ENCODE results near the gene MBD3L3.
A peak's percentile ranks its signal among the peaks of the same experiment; 100 is the strongest.
"Not testable (repeated sequence)": the region's sequence is repeated elsewhere in the genome, so short reads cannot be mapped to it uniquely, and the experiment has no call there.

The MBD3L3 gene

DNA sequence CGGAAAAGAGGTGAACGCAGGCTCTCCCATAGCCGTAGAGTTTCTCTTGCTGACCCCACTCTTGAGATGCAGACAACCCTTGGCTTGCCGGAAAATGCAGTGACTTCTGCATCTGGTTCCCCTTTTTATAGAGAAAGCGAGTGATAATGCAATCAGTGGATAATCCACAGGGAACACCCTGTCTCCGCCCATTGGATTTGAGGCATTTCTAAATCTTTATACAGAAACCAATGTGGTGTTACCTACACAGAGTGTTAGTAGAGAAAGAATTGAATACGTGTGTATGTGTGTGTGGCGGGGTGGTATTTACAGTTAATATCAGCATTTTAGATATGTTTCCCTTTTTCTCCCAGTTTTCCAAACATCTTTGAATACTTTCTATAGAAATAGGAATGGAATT, at the start of gene MBD3L3:
MBD3L3 (minus strand) TSS at position 101 of the 400 bp plus-strand sequence; CDS start at position 30, 71 bp downstream.
- DNase-seq (ENCODE audit: low read depth in 1 of 2, low spot score in 1 of 2), result not testable (repeated sequence)

DNA sequence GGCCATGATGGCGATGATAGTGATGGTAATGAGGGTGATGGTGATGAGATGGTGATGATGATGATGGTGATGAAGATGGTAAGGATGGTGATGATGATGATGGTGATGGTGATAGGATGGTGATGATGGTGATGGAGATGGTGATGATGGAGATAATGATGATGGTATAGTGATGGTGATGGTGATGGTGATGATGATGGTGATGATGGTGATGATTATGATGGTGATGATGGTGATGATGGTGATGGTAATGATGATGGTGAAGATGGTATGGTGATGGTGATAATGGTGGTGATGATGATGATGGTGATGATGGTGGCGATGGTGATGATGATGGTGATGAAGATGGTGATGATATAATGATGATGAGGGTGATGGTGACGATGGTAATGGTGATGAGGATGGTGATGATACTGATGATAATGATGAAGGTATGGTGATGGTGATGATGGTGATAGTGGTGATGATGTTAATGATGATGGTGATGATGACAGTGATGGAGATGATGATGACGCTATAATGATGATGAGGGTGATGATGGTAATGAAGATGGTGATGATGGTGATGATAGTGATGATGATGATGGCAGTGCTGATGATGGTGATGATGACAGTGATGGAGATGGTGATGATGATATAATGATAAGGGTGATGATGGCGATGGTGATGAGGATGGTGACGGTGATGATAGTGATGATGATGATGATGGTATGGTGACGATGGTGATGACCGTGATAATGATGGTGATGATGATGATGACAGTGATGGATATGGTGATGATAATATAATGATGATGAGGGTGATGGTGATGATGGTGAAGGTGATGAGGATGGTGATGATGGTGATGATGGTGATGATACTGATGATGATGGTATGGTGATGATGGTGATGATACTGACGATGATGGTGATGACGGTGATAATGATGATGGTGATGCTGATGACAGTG, 48.5 kb upstream of the MBD3L3 start:
- no peak for DNase-seq (ENCODE audit: low read depth in 1 of 2, low spot score in 1 of 2)

DNA sequence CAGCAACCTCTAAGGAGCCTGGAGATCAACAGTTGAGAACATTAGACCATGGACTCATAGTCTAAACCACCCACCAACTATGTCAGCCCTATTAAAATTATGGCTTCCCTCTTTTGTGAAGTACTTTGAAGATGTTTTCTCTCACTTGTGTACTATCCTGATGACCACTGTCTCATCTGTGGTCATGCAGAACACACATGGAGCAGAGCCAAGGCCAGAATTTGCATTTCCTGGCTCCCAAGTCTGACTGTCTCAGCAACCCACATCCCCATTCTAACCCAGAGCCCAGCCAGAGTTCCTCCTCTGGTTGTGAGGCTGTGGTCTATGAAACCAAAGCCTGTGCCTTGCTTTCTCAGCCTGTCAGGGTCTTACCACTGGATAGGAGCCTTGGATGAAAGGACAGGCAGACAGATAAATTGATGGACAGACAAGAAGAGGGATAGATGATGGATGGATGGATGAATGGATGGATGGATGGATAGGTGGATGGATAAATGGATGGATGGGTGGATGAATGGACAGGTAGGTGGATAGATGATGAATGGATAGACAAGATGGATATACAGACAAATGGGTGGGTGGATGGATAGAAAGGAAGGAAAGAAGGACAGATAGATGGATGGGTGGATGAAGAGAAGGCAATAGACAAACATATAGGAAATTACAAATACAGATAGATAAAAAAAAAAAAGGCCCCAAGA, 46.4 kb upstream of the MBD3L3 start:
- no peak for DNase-seq (ENCODE audit: low read depth in 1 of 2, low spot score in 1 of 2)

DNA sequence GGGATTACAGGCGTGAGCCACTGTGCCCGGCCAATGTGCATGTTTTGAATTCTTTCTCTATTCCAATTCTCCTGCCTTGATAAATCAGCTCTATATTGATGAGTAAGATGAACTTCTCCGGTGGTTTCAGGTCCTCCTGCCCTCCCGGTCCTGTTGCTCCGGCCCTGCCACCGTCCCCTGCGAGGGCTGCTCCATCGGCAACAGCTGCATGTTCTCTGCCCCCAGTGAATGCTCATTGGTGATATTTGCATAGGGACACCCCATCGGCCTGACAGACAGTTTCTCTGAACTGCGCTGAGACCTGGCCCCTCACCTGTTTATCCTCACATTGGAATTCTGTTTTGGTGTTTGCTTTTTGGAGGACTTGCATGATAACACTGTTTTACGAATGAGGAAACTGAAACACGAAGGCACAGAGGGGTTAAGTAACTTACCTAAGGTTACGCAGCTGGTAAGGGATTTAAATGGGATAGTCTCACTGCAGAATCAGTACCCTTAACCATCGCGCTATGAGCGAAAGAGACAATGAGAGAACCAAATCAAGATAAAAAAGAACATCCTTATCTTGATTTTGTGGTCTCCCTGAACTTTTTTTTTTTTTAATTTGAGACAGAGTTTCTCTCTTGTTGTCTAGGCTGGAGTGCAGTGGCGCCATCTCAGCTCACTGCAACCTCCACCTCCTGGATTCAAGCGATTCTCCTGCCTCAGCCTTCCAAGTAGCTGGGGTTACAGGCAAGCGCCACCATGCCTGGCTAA, 43.2 kb upstream of the MBD3L3 start:
- DNase-seq (ENCODE audit: low read depth in 1 of 2, low spot score in 1 of 2), result no peak

DNA sequence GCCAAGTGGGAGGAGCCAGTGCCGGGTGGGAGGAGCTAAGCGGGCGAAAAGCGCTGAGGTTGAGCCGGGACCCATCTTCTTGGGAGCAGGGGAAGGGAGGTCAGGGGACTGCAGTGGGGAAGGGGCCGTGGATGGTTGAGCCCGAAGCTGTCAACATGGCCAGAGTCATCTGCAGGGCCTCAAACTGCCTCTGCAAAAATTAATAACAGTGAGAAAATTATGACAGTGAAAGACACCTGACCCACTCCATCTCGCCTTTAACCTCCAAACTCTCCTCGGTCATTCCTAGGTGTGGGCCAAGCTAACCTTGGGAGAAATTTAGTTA, 41.1 kb upstream of the MBD3L3 start:
- no peak for DNase-seq (ENCODE audit: low read depth in 1 of 2, low spot score in 1 of 2)

DNA sequence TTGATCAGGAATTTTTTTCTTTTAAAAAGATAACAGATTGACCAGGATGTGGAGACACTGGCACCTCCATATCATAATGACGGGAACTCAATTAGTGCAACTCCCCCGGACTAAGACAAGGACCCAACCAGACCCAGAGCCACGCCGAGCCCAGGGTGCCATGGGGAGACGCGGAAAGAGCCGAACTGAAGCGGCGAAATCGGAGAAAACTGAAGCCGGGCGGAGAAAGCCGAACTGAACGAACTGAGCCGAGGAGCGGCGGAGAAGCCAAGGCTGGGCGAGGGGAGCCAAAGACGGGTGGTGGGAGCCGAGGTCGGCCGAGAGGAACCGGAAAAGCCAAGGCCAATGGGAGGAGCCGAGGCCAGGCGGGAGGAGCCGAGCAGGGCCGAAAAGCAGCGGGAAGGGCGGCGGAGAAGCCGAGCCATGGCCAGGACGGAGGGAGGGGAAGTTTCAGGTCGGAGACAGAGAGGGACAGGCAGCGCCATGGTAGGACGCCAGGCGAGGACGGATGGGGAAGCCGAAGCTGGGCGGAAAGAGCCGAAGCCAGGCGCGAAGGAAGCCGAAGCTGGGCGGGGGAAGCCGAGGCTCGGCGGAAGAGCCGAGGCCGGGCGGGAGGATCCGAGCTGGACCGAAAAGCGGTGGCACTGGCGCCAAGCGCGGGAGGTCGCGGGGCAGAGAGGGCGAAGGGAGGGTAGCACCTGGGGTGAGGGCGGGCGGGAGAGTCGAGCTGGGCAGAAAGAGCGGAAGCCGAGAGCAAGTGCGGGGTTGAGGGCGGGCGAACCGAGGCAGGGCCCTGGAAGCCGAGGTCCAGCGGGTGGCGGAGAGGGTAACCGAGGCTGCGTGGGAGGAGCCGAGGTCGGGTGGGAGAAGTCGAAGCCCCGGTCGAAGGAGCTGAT, 40.5 kb upstream of the MBD3L3 start:
- DNase-seq (ENCODE audit: low read depth in 1 of 2, low spot score in 1 of 2), result peak; percentile 79 to 88

DNA sequence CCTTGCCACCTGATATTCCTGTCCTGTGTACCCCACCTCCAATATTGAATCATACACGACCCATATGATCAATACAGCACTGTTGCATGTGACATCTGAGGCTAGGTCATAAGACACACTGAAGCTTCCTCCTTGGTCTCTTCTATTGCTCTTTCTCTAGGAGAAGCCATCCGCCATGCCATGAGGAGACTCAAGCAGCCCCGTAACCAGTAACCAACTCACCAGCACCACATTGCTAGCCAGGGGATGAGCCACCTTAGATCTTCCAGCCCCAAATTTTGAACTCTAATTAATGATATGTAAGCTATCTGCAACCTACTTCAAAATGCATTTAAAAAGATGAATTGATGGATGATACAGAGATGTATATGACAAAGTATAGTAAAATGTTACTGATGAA, 39.6 kb upstream of the MBD3L3 start:
- DNase-seq (ENCODE audit: low read depth in 1 of 2, low spot score in 1 of 2), result no peak

DNA sequence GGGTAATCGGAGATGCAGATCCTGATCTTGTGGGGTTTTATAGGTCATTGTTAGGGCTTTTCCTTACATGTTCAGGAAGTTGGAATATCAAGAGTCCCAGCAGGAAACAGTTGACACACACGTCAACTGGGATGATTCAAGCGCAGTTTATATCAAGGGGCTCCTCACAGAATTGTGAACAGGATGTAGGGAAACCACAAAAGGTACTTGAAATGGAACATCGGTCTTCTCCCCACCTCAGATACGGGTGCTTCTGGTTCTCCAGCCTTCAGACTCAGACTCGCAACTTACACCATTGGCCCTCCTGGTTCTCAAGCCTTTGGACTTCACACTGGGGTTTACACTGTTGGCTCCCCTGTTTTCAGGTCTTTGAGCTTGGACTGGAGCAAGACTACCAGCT, 30.5 kb upstream of the MBD3L3 start:
- no peak for DNase-seq (ENCODE audit: low read depth in 1 of 2, low spot score in 1 of 2)

DNA sequence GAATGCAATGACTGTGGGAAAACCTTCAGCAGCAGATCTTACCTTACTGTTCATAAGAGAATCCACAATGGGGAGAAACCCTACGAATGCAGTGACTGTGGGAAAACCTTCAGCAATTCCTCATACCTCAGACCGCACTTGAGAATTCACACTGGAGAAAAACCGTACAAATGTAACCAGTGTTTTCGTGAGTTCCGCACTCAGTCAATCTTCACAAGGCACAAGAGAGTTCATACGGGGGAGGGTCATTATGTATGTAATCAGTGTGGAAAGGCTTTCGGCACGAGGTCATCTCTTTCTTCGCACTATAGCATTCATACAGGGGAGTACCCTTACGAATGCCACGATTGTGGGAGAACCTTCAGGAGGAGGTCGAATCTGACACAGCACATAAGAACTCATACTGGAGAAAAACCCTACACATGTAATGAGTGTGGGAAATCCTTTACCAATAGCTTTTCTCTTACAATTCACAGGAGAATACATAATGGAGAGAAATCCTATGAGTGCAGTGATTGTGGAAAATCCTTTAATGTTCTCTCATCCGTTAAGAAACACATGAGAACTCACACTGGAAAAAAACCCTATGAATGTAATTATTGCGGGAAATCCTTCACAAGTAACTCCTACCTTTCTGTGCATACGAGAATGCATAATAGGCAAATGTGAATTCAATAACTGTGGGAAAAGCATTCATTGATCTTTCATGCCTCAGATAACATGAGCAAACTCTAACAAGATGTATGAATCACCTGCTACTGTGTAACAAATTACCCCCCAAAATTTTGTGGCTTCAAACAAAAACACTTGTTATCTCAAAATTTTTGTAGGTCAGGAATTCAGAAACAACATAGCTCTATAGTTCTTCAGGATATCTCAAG, 24.8 kb upstream of the MBD3L3 start:
- no peak for DNase-seq (ENCODE audit: low read depth in 1 of 2, low spot score in 1 of 2)

DNA sequence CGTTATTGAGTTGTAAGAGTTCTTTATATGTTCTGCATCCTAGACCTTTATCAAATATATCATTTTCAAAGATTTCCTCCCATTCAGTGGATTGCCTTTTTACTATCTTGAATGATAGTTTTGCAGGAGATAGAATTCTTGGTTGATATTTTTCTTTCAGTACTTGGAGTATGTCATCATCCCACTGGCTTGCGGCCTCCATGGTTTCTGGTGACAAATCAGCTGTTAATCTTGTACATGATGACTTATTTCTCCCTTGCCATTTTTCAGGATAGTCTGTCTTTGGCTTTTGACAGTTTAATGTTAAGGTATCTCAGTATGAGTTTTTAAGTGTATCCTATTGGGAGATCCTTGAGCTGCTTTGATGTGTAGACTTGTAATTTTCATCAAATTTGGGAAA, 19.5 kb upstream of the MBD3L3 start:
- DNase-seq (ENCODE audit: low read depth in 1 of 2, low spot score in 1 of 2), result no peak

DNA sequence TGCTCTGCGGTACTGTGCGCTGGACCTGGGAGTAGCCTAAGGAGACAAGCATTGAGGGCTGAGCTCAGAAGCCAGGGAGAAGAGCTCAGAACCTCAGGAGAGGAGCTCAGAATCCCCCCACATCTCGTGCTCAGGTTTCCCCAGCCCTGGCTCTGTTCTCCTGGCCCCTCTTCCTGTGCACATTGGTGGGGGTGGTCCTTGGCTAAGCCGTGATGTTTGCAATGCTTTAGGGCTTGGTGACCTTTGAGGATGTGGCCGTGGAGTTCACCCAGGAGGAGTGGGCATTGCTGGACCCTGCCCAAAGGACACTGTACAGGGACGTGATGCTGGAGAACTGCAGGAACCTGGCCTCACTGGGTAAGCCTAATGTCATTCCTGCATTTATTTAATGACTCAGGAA, 17.7 kb upstream of the MBD3L3 start:
- DNase-seq (ENCODE audit: low read depth in 1 of 2, low spot score in 1 of 2), result no peak

DNA sequence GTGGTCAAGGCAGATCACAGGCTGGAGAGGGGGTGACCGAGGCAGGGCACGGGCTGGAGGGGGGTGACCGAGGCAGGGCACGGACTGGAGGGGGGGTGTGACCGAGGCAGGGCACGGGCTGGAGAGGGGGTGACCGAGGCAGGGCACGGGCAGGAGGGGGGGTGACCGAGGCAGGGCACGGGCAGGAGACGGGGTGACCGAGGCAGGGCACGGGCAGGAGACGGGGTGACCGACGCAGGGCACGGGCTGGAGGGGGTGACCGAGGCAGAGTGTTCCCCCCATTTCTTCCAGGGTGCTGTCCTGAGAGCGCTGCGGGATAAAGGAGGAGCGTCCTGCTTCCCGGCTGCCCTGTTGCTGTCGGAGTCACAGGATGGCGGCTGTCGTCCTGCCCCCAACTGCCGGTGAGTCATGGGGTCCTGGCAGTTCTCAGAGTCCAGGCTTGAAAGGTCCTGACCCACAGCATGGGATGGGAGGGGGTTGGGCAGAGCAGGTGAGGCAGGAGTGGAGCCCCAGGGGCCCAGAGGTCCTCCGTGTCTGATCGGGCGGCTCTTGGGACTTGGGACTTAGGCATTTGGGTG, 16.3 kb upstream of the MBD3L3 start:
- no peak for DNase-seq (ENCODE audit: low read depth in 1 of 2, low spot score in 1 of 2)

DNA sequence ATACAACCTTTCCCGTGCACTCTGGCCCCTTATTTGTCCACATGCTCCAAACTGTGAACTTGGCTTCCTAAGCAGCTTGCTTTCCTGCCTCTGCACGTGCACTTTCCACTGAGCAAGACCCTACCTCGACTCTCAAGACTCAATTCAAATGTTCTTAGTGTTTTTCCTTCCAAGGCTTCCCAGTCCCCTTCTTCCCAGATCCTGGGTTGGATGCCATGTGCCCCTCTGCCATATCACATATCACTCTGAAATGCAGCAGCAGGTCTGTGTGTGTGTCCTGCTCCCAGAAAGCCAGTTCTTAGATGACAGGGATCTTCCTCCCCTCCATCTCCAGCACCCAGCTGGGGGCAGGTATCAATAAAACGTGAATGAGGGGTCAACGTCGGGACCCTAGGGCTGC, 14.1 kb upstream of the MBD3L3 start:
- no peak for DNase-seq (ENCODE audit: low read depth in 1 of 2, low spot score in 1 of 2)

DNA sequence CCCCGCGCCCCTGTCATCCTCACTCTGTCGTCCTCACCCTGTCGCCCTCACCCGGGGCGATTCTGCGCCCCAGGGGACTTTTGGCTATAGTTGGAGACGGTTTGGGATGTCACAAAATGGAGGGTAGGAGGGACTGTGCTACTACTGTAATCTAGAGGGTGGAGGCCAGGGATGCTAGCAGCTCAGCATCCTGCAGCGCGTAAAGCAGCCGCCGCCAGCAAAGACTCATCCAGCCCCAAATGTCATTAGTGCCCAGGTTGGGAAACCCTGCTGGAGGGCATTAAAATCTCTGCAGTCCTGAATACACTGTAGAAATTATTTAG, 11.4 kb upstream of the MBD3L3 start:
- DNase-seq (ENCODE audit: low read depth in 1 of 2, low spot score in 1 of 2), result no peak

DNA sequence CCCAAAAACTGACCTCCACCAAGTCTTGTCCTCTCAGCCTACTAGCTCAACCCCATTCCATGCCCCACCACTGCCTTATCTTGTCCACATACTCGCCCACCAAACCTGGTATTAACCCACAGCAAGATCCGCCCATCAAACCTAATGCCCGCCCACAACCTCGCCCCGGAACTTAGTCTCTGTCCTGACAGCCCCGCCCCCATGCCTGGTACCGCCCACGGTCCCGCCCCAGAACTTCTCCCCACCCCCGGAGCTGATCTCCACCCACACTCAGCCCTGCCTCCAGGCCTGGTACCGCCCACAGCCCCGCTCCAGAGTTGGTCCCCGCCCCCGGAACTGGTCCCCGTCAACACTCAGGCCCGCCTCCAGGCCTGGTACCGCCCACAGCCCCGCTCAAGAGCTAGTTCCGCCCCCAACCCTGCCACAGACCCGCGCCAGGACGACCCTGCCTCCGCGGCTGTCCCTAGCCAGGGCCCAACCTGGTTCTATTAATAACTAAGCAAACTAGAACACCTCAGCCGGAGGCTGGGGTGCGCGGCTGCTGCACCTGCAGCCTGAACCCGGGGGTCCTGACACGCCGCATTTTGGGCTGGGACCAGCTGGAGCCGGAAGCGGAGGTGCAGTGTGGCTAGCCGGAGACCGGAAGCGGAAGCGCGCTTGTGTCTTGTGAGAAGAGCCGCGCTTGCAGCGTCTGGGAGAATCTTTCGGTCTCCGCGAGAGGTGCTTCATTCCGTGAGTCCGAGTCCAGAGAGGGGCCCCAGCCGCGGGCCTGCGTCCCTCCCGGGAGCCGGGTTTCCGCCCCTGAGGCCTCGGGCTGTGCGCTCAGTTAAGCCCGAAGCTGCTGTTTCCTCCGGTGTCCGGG, 10.8 kb upstream of the MBD3L3 start, which contains the start of gene ZNF557:
ZNF557 (plus strand) TSS at position 662 of the 862 bp plus-strand sequence. CDS start 5,372 bp downstream, outside the sequence.
- peak; percentile 96 to 98 for DNase-seq (ENCODE audit: low read depth in 1 of 2, low spot score in 1 of 2)

DNA sequence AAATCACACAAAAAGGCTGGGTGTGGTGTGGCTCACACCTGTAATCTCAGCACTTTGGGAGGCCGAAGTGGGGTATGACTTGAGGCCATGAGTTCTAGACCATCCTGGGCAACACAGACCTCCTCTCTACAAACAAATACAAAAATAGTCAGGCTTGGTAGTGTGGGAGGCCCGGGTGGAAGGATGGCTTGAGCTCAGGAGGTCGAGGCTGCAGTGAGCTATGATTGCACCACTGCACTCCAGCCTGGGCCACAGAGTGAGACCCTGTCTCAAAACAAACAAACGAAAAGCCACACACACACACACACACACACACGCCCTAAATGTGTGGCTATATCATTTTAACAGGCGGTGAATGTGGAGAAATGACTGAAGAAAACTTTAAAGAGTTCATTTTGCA, 10.1 kb upstream of the MBD3L3 start:
- DNase-seq (ENCODE audit: low read depth in 1 of 2, low spot score in 1 of 2), result no peak

DNA sequence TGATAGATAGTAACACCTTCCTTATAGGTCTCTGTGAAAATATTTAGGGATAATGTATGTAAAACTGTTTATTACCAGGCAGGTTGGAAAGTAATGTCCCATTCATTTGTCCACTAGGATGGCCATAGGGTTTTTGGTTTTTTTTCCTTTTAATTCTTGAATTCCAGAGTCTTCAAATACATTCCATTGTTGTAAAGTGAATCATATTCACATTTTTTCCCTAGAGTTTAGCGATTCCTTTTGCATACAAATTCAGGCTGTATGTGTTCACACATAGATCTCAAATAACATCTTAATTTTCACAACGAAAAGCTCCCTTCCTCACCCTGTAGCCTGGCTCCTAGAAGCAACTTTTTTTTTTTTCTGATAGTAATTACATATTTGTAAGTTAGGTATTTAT, 9.2 kb upstream of the MBD3L3 start:
- DNase-seq (ENCODE audit: low read depth in 1 of 2, low spot score in 1 of 2), result no peak

DNA sequence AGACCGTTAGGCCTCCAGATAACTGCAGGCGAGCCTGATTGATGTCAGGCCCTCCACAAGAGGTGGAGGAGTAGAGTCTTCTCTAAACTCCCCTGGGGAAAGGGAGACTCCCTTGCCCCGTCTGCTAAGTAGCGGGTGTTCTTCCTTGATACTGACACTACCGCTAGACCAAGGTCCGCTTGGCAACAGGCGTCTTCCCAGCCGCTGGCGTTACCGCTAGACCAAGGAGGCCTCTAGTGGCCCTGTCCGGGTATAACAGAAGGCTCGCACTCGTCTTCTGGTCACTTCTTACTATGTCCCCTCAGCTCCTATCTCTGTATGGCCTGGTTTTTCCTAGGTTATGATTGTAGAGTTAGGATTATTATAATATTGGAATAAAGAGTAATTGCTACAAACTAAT, 8.6 kb upstream of the MBD3L3 start:
- not testable (repeated sequence) for DNase-seq (ENCODE audit: low read depth in 1 of 2, low spot score in 1 of 2)
